D341Med (cell line): ENCODE measurements around the gene TMEM144.

Experiments
- DNase-seq: peaks from one replicate; pipeline ENCODE4 v3.0.0; 2012; ENCODE audit warnings: low spot score

Gene TMEM144

GRCh38 chr4:158299459-158300007 is 89.2 kb downstream of the TMEM144 start:
- DNase-seq, result no peak

- no peak for DNase-seq
These were observed 89.7 kb downstream of the TMEM144 start for GRCh38 chr4:158300012-158300411.

DNA sequence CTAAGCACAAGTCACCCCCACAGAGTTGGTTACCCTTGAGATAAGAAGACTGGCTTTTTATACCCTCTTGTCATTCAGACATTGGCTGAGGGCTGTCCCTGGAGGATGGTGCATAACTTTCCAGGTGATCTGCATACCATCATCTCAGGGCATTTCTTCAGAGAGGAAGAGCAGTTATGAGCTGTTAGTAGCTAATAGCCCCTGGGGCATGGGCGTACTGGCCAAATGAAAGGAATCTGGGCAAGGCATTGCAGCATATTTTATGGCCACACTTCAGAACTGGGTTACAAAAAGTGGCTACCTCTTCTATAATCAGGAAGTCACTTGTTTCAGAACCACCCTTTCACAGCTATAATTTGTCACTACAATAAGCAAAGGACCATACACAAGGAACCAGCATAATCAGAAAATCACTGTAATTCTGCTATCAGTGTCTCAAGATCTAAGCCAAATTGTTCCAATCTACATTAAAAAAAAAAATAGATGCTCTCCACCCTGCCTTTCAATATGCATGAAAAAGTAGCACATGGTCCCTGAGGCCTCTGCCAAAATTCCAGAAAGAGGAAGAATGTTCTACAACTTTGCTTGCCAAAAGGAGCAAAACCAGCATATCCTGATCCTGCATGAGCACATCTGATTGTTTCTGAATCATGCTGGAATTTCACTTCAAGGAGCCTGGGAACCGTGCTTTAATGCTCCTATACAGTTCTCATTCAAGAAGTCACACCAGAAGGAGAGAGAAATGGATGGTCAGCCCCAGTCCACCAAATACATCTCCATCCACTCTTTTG is 92.0 kb downstream of the TMEM144 start:
- no peak for DNase-seq

- no peak for DNase-seq
These were observed 94.4 kb downstream of the TMEM144 start for GRCh38 chr4:158304694-158305093.
